Suprapubic skin (tissue), 4 donors: ENCODE measurements around the gene FAM118A.
A peak's percentile ranks its signal among the peaks of the same experiment; 100 is the strongest.

Experiments used
- CTCF ChIP-seq, 2 donors: fragments of 200-600 bp in 1 of 2; fragments of 450-650 bp in 1 of 2; sonication (generic) in 1 of 2; IDR thresholded peaks; one replicate each; pipeline ENCODE4 v1.5.1; 2016 to 2019; ENCODE audit warnings: antibody characterized with exemption in 2 of 2, mild to moderate bottlenecking in 1 of 2, moderate library complexity in 1 of 2
- EP300 ChIP-seq: sonication (generic); formaldehyde crosslinking; IDR thresholded peaks from one replicate; pipeline ENCODE4 v1.6.1; 2017; ENCODE audit warnings: antibody characterized with exemption
- POLR2A ChIP-seq, 2 donors: fragments of 450-650 bp; IDR thresholded peaks; one replicate each; pipeline ENCODE4 v1.6.1; 2017; ENCODE audit warnings: antibody characterized with exemption in 2 of 2, mild to moderate bottlenecking in 2 of 2, moderate library complexity in 2 of 2
- POLR2AphosphoS5 ChIP-seq, 3 donors: sonication (generic); formaldehyde crosslinking; IDR thresholded peaks; one replicate each; pipeline ENCODE4 v1.6.1; 2017; ENCODE audit warnings: antibody characterized with exemption in 3 of 3

GRCh38 chr22:45309422-45310227, at the start of gene FAM118A:
- no peak for TF ChIP-seq CTCF (IDR thresholded peaks at IDR 0.05)
- TF ChIP-seq EP300 = no peak
- TF ChIP-seq POLR2A (IDR thresholded peaks at IDR 0.05) = peak in 1 of 2 donors; percentile 36
- peak in 2 of 3 donors; percentile 23 to 39 for TF ChIP-seq POLR2AphosphoS5 (IDR thresholded peaks at IDR 0.05)
